T-helper 1 cell treated with Interleukin-12 subunit alpha and Interleukin-12 subunit beta and Interleukin-4 antibody, amounts not matched to agents 30 μg/mL and 1 μg/mL, for 36 hours (primary cell): ENCODE results near the gene WDR45.

Experiments used
- H3K27ac Mint-ChIP-seq: one replicate; pipeline ENCODE4 v1.8.0; 2021; ENCODE audit warnings: mild to moderate bottlenecking, mixed read lengths
- H3K27me3 Mint-ChIP-seq: one replicate; pipeline ENCODE4 v1.8.0; 2021; ENCODE audit warnings: low read depth, mixed read lengths
- H3K36me3 Mint-ChIP-seq: one replicate; pipeline ENCODE4 v1.8.0; 2021; ENCODE audit warnings: low read depth, mixed read lengths
- H3K4me1 Mint-ChIP-seq: one replicate; pipeline ENCODE4 v1.8.0; 2021; ENCODE audit warnings: low read depth, mixed read lengths
- H3K4me3 Mint-ChIP-seq: one replicate; pipeline ENCODE4 v1.8.0; 2021; ENCODE audit warnings: mild to moderate bottlenecking, moderate library complexity, mixed read lengths
- H3K9me3 Mint-ChIP-seq: one replicate; pipeline ENCODE4 v1.8.0; 2021; ENCODE audit warnings: mixed read lengths

Gene WDR45

DNA sequence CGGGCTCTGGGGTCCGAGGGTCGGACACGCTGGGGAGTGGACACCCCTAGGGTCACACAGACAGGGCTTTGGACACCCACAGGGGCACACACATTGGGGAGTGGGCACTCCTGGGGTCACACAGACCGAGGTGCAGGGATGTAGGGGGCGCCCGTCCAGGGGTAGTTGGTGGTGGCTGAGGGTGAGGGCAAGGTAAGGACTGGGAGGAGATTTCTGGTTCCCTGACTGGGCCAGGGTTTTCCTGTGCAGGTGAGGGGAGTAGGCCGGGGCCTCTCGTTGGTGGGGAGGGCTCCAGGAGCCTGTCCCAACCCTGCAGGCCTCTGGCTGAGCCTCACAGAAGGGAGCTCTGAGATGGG, 21.9 kb upstream of the WDR45 start:
- Mint-ChIP-seq H3K9me3 (no peaks in the 10 kb centered on the region), H3K4me3 (peak overlapping the region; percentile 87), H3K27ac (peak overlapping the region; percentile 69), H3K4me1 (peaks cover 5% of the 10 kb centered on the region), H3K36me3 (no peaks in the 10 kb centered on the region), H3K27me3 (no peaks in the 10 kb centered on the region)

DNA sequence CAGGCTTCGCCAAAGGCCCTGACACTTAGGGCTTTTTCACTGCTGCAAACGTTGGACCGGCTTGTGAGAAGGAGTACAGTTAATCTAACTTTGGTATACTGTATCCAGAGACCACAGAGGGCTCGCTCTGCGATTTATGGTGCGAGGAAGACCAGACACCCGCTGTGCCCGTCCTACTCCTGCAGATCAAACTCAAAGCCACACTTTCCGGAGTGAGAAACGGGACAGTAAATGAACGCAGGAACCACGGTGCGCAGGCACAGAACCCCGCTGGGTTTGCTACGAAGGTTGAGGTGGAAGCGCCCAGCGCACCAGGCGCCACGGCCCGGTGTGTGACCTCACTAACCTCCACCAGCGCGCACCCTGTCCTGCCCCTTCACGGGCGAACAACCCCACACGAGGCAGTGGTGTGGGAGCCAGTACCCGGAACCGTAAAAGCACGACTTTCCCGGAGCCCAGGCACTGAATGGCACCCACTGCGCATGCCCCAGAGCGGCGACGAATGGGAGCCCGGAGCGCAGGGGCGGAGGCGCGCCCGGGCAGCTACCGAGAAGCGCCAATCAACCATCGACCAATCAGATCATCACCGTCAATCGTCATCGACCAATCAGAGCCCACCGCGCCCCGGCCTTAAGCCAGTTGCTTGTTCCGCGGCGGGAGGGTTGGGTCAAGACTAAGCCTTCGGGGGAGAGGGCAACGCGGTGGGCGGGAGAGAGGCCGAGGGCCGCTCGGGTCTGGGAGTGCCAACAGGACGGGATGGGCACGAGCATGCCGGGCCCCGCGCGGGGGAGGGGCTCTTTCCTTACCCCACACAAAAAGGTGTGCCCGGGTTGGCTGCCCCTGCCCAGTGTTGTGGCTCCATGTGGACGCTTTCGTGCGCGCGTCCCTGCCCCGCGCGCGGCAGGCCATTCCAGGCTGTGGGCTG, 21.3 kb upstream of the WDR45 start:
- peak overlapping the region; percentile 87 for H3K4me3 Mint-ChIP-seq
- H3K36me3 Mint-ChIP-seq = no peaks in the 10 kb centered on the region
- peak overlapping the region; percentile 86 for H3K27ac Mint-ChIP-seq
- no peaks in the 10 kb centered on the region for H3K27me3 Mint-ChIP-seq
- peaks cover 5% of the 10 kb centered on the region for H3K4me1 Mint-ChIP-seq
- no peaks in the 10 kb centered on the region for H3K9me3 Mint-ChIP-seq

DNA sequence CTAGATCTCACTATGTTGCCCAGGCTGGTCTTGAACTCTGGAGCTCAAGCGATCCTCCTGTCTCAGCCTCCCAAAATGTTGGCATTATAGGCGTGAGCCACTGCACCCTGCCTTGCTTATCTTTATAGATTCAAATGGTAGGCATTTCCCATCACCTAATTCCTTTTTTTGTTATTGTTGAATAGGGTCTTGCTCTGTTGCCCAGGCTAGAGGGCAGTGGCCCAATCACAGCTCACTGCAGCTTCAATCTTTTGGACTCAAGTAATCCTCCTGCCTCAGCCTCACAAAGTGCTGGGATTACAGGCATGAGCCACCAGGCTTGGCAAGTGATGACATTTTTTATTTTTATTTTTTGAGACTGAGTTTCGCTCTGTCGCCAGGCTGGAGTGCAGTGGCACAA, 16.7 kb upstream of the WDR45 start:
- H3K27me3 Mint-ChIP-seq = no peaks in the 10 kb centered on the region
- H3K27ac Mint-ChIP-seq = no peak overlapping the region
- H3K36me3 Mint-ChIP-seq = no peaks in the 10 kb centered on the region
- H3K4me1 Mint-ChIP-seq = no peaks in the 10 kb centered on the region
- H3K4me3 Mint-ChIP-seq = no peak overlapping the region
- no peaks in the 10 kb centered on the region for H3K9me3 Mint-ChIP-seq

DNA sequence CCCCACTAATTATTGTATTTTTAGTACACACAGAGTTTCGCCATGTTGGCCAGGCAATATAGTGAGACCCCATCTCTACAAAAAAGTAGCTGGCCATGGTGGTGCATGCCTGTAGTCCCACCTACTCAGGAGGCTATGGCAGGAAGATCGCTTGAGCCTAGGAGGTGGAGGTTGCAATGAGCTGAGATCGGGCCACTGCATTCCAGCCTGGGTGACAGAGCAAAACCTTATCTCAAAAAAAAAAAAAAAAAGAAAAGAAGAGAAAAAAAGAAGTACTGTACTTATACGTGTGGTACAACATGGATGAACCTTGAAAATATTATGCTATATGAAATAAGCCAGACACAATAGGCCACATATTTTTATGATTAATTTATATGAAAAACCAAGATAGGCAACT, 9.9 kb upstream of the WDR45 start:
- Mint-ChIP-seq H3K27me3 (no peaks in the 10 kb centered on the region), H3K4me3 (no peak overlapping the region), H3K36me3 (no peaks in the 10 kb centered on the region), H3K9me3 (no peaks in the 10 kb centered on the region), H3K27ac (no peak overlapping the region), H3K4me1 (no peaks in the 10 kb centered on the region)

- H3K9me3 Mint-ChIP-seq = no peaks in the 10 kb centered on the region
- H3K36me3 Mint-ChIP-seq = peaks cover 2% of the 10 kb centered on the region
- H3K27me3 Mint-ChIP-seq = no peaks in the 10 kb centered on the region
- peaks cover 13% of the 10 kb centered on the region for H3K4me1 Mint-ChIP-seq
- H3K27ac Mint-ChIP-seq = peak overlapping the region; percentile 29
- peak overlapping the region; percentile 1 for H3K4me3 Mint-ChIP-seq
These were observed 2.7 kb upstream of the WDR45 start for GRCh38 chrX:49082271-49082871.

DNA sequence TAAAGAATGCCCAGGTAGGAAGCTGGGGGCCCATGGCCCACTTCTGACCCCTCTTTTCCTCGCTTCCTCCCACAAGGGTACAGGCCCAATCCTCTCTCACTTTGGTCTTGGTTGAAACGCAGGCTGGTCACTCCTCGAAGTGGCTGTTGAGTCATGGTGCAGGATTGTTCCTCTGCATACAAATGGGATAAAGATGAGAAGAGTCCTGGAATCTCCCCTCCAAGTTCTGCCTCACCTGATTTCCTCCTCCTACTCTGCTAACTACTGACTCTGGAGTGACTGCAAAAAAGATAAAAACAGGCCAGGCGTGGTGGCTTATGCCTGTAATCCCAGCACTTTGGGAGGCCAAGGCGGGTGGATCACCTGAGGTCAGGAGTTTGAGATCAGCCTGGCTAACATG, 1.7 kb downstream of the WDR45 start:
- H3K27ac Mint-ChIP-seq = no peak overlapping the region
- H3K9me3 Mint-ChIP-seq = no peaks in the 10 kb centered on the region
- peaks cover 13% of the 10 kb centered on the region for H3K36me3 Mint-ChIP-seq
- peaks cover 23% of the 10 kb centered on the region for H3K4me1 Mint-ChIP-seq
- H3K27me3 Mint-ChIP-seq = no peaks in the 10 kb centered on the region
- no peak overlapping the region for H3K4me3 Mint-ChIP-seq

GRCh38 chrX:49075347-49075746, 4.3 kb downstream of the WDR45 start:
- no peaks in the 10 kb centered on the region for H3K27me3 Mint-ChIP-seq
- H3K36me3 Mint-ChIP-seq = peaks cover 26% of the 10 kb centered on the region
- H3K4me3 Mint-ChIP-seq = no peak overlapping the region
- H3K9me3 Mint-ChIP-seq = no peaks in the 10 kb centered on the region
- H3K27ac Mint-ChIP-seq = no peak overlapping the region
- peaks cover 21% of the 10 kb centered on the region for H3K4me1 Mint-ChIP-seq

- Mint-ChIP-seq H3K27ac (peak within 1 kb of the TSS; percentile 72), H3K4me3 (peak within 1 kb of the TSS; percentile 81), H3K36me3 (peaks cover 24% of the 10 kb centered on the region), H3K9me3 (no peaks in the 10 kb centered on the region), H3K27me3 (no peaks in the 10 kb centered on the region), H3K4me1 (peaks cover 16% of the 10 kb centered on the region)
These were observed 5.8 kb downstream of the WDR45 start, which contains the start of gene PRAF2 for GRCh38 chrX:49073601-49074575. Gene PRAF2 (minus strand): TSS chrX:49074002. CDS start chrX:49073987, 15 bp downstream.

- H3K27me3 Mint-ChIP-seq = no peaks in the 10 kb centered on the region
- H3K4me3 Mint-ChIP-seq = peak overlapping the region; percentile 81
- H3K36me3 Mint-ChIP-seq = peaks cover 24% of the 10 kb centered on the region
- H3K27ac Mint-ChIP-seq = peak overlapping the region; percentile 72
- peaks cover 12% of the 10 kb centered on the region for H3K4me1 Mint-ChIP-seq
- H3K9me3 Mint-ChIP-seq = no peaks in the 10 kb centered on the region
These were observed 7.0 kb downstream of the WDR45 start for GRCh38 chrX:49072712-49073095.

- peaks cover 12% of the 10 kb centered on the region for H3K4me1 Mint-ChIP-seq
- no peaks in the 10 kb centered on the region for H3K9me3 Mint-ChIP-seq
- H3K4me3 Mint-ChIP-seq = peak overlapping the region; percentile 62
- H3K27me3 Mint-ChIP-seq = no peaks in the 10 kb centered on the region
- H3K27ac Mint-ChIP-seq = no peak overlapping the region
- H3K36me3 Mint-ChIP-seq = peaks cover 24% of the 10 kb centered on the region
These were observed 7.6 kb downstream of the WDR45 start for GRCh38 chrX:49071877-49072711.

DNA sequence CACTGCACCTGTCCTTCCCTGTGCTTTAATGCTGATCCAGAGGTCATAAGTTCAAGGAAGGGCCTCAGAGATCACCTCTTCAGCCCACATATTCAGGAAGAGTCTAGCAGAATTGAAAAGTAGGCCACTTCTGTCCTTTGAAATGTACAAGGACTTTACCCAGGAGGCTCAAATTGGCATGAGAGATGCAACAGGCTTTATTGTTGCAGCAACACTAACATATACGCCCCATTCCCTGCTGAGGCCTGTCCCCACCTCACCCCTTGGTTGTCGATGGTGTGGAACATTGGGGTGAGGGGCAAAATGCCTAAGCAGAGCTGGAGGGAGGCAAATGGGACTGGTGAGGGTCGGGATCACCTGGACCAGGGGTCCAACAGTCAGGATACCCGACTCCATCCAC, 8.7 kb downstream of the WDR45 start:
- Mint-ChIP-seq H3K27ac (no peak overlapping the region), H3K27me3 (no peaks in the 10 kb centered on the region), H3K9me3 (no peaks in the 10 kb centered on the region), H3K4me3 (no peak overlapping the region), H3K4me1 (peaks cover 12% of the 10 kb centered on the region), H3K36me3 (peaks cover 24% of the 10 kb centered on the region)

DNA sequence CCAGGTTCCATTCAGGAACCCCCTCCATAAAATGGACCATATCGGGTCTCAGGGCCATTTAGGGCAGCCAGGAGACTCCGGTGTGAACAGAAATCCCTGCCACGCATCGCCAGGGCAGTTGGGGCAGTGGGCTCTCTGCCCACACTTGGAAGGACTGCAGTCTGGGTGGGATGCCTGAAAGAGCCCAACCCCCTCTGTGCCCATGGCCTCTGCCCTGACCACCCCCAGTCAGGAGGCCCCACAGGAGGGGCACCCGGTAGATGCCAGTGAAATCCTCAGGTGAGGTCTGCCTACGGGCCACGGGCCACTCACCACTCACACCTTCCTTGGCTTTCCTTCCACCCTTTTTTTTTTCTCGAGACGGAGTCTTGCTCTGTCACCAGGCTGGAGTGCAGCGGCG, 10.6 kb downstream of the WDR45 start:
- H3K36me3 Mint-ChIP-seq = peaks cover 15% of the 10 kb centered on the region
- no peaks in the 10 kb centered on the region for H3K9me3 Mint-ChIP-seq
- no peak overlapping the region for H3K27ac Mint-ChIP-seq
- peaks cover 9% of the 10 kb centered on the region for H3K4me1 Mint-ChIP-seq
- no peaks in the 10 kb centered on the region for H3K27me3 Mint-ChIP-seq
- no peak overlapping the region for H3K4me3 Mint-ChIP-seq

DNA sequence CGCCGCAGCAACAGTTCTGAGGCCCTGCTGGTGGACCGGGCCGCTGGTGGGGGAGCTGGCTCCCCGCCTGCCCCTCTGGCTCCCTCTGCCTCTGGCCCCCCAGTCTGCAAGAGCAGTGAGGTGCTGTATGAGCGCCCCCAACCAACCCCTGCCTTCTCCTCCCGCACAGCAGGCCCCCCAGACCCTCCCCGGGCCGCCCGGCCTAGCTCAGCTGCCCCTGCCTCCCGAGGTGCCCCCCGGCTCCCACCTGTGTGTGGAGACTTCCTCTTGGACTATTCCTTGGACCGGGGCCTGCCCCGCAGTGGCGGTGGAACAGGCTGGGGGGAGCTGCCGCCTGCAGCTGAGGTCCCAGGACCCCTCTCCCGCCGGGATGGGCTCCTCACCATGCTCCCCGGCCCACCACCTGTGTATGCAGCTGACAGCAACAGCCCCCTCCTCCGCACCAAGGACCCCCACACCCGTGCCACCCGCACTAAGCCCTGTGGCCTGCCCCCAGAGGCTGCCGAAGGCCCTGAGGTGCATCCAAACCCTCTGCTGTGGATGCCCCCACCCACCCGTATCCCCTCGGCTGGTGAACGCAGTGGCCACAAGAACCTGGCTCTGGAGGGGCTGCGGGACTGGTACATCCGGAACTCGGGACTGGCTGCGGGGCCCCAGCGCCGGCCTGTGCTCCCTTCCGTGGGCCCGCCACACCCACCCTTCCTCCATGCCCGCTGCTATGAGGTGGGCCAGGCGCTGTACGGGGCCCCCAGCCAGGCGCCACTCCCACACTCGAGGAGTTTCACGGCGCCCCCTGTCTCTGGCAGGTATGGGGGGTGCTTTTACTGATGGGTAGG, 12.2 kb downstream of the WDR45 start:
- Mint-ChIP-seq H3K36me3 (peaks cover 11% of the 10 kb centered on the region), H3K27ac (no peak overlapping the region), H3K4me1 (no peaks in the 10 kb centered on the region), H3K27me3 (no peaks in the 10 kb centered on the region), H3K4me3 (no peak overlapping the region), H3K9me3 (no peaks in the 10 kb centered on the region)
